CD4-positive, alpha-beta T cell treated with Interleukin-21 for 1 hour (primary cell): Measurements from ENCODE around the gene HTR6.

Experiments
- DNase-seq: peaks from one replicate; pipeline ENCODE4 v3.0.0-alpha.2; 2020

The HTR6 gene

GRCh38 chr1:19728413-19729145 lies 63.9 kb downstream of the HTR6 start:
- DNase-seq: no peak

GRCh38 chr1:19730232-19730631 lies 65.6 kb downstream of the HTR6 start:
- DNase-seq: no peak
